HG03457 (cell line): ENCODE data around the gene SPCS2.
"Not testable (repeated sequence)": the region's sequence is repeated elsewhere in the genome, so short reads cannot be mapped to it uniquely, and the experiment has no call there.

Experiments used
- ATAC-seq: cut with Tn5 transposase; IDR thresholded peaks from one replicate; pipeline ENCODE4 v1.9.1; 2021; ENCODE audit warnings: moderate number of reproducible peaks; ENCODE audit not compliant: unreplicated experiment

SPCS2 gene

DNA sequence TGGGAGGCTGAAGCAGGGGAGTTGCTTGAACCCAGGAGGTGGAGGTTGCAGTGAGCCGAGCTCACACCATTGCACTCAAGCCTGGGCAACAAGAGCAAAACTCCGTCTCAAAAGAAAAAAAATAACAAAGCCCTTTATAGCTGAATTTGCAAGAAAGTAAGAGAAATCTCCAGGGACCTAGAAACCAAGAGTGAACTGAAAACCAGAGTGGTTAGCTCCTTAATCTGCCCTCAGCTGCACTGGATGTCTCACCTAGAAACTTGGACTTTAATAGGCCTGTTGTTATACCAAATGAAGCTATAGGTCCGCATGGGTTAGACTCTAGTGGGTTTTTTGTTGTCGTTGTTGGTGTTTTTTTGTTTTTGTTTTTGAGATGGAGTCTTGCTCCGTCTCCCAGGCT, 43.8 kb downstream of the SPCS2 start:
- no peak for ATAC-seq

GRCh38 chr11:75000975-75001354, 51.9 kb downstream of the SPCS2 start:
- no peak for ATAC-seq

GRCh38 chr11:75001686-75002085, 52.6 kb downstream of the SPCS2 start:
- no peak for ATAC-seq

DNA sequence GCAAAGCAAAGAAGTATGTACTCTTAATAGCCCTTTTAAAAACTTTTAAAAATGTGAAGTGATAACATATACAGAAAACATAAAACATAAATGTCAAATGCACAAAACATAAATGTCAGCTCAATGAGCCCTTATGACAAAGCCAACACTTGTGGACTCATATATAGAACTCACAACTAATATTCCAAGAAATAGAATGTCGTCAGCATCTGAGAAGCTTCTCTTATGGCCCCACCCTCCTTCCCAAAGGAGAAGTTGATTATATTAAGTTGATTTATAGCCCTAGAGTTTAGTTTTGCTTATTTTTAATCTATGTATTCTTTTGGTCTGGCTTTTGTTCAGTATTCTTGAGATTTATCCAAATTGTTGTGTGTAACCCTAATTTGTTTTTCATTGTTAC, 53.5 kb downstream of the SPCS2 start:
- ATAC-seq, result no peak

DNA sequence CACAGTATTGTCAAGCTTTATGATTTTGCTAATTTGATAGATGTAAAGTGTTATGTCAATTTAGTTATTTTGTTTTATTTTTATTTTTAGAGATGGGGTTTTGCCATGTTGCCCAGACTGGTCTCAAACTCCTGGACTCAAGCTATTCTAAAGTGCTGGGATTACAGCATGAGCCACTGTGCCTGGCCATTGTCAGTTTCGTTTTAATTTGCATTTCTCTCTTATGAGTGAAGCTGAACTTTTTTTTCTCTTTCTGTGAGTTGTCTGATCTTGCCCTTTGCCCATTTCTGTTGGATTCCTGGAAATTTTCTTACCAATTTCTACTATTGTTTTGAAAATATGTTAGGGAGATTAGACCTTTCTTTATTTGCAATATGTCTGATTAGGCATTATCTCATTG, 55.1 kb downstream of the SPCS2 start:
- ATAC-seq, result no peak

GRCh38 chr11:75011357-75011756, 62.3 kb downstream of the SPCS2 start:
- no peak for ATAC-seq

GRCh38 chr11:75011872-75012271, 62.8 kb downstream of the SPCS2 start:
- ATAC-seq, result no peak

- no peak for ATAC-seq
Measured at GRCh38 chr11:75013051-75013450, 64.0 kb downstream of the SPCS2 start.

- ATAC-seq, result no peak
Measured at GRCh38 chr11:75014129-75014528, 65.1 kb downstream of the SPCS2 start.

- not testable (repeated sequence) for ATAC-seq
Measured at GRCh38 chr11:75019200-75019599, 70.1 kb downstream of the SPCS2 start.

DNA sequence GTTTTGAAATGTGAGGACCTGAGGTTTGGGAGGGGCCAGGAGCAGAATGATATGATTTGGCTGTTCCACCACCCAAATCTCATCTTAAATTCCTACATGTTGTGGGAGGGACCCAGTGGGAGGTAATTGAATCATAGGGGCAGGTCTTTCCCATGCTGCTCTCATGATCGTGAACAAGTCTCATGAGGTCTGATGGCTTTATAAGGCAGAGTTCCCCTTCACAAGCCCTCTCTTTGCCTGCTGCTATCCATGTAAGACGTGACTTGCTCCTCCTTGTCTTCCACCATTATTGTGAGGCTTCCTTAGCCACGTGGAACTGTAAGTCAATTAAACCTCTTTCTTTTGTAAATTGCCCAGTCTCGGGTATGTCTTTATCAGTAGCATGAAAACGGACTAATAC, 71.3 kb downstream of the SPCS2 start:
- not testable (repeated sequence) for ATAC-seq

- ATAC-seq, result no peak
Measured at GRCh38 chr11:75022296-75022695, 73.2 kb downstream of the SPCS2 start.

DNA sequence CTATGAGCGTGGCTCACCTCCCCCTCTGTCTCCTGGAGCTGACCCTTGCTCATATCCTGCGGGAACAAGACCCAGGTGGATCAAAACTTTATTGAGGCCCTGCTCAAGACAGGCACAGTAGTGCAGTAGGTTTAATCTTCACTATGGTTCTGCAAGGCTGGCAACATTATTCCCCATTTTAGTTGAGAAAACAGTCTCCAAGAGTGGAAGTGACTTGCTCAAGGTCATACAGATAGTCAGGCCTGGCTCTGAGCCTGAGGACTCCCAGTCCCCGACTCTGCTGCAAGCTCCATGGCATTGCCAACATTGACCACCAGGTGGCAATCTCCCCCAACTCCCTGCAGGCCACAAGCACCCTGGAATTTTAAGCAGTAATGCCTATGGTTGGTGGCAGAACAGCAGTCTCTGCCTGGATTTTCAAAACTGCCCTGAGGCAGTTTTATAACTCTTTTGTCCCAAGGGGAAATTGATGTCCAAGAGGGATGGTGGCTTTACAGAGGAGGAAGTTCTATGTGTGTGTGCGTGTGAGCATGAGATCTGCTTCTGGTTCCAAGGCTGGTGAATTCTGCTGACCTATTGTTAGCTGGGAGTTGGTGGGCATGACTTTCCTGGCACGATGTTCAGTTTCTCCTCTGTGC, 73.8 kb downstream of the SPCS2 start:
- no peak for ATAC-seq

GRCh38 chr11:75023446-75024067, 74.5 kb downstream of the SPCS2 start:
- ATAC-seq, result no peak

DNA sequence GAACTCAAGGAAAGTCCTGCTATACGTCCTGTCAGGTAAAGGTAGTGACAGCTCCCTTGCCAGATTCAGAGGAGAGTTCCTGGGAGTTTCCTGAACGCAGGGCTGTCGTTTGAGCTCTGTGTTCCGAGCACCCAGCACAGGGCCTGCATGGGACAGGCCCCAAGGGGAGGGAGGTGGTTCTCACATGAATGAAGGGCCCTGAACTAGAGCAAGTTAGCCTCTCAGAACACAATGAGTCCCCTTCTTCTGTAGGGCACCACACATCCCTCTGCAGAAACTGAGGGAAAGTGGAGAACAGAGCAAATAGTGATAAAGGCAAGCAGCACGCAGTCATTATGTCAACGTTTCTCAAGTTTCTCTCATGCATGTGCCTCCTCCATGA, 75.0 kb downstream of the SPCS2 start:
- ATAC-seq, result no peak

- no peak for ATAC-seq
Measured at GRCh38 chr11:75024764-75025211, 75.7 kb downstream of the SPCS2 start.

DNA sequence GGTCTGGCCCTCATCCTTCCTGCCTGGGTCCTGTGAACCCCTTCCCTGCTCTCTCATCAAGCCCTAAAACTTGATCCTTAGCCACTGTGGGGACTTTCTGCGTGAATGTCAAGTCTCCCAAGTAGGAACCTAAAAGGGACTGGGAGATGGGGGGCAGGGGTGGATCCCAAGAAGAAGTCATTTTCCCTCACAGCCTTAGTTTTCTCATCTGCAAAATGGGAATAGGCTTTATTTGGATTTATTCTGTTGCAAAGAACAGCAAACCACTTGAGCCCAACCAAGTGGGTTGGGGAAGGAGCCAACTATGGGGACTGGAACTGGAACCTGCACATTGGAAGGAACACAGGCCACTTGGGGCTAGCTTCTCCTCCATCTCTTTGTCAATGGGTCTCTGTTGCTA, 76.5 kb downstream of the SPCS2 start:
- ATAC-seq, result no peak

DNA sequence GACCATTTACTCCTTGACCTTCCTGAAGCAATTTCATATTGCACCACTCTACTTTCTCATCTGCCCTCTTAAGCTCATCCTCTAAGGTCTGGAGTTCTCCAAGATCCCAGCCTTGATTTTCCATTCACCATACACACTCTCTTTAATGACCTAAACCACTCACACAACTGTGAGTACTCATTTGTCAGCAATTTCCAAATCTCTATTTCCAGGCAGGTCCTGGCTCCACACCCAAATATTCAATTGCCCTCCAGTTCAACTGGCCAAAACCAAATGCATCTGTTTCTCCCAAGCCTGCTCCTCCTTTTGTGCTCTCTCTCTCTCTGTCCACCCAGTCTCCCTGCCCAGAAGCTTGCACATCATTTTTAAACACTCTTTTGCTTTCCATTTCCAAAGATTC, 79.3 kb downstream of the SPCS2 start:
- no peak for ATAC-seq
